Stimulated activated CD8-positive, alpha-beta memory T cell treated with anti-CD3 and anti-CD28 coated beads, Interleukin-15, amount 100 ng/mL, for 48 hours (primary cell): ENCODE results near the gene TSR3.
A peak's percentile ranks its signal among the peaks of the same experiment; 100 is the strongest.

Source experiments
- DNase-seq, 2 donors: peaks; one replicate each; pipeline ENCODE4 v3.0.0-alpha.2; 2020; ENCODE audit warnings: low read depth in 2 of 2

The TSR3 gene

GRCh38 chr16:1324286-1324826 lies 27.3 kb downstream of the TSR3 start:
- DNase-seq = no peak

GRCh38 chr16:1323296-1324239 lies 28.1 kb downstream of the TSR3 start:
- no peak for DNase-seq

- DNase-seq = no peak
Measured at GRCh38 chr16:1322407-1322806, 29.3 kb downstream of the TSR3 start.

- DNase-seq = no peak
Measured at GRCh38 chr16:1320658-1321240, 30.9 kb downstream of the TSR3 start.

GRCh38 chr16:1320097-1320496 lies 31.6 kb downstream of the TSR3 start:
- no peak for DNase-seq

- no peak for DNase-seq
Measured at GRCh38 chr16:1319041-1319440, 32.6 kb downstream of the TSR3 start.

- no peak for DNase-seq
Measured at GRCh38 chr16:1318268-1318545, 33.5 kb downstream of the TSR3 start.

- DNase-seq = no peak
Measured at GRCh38 chr16:1317479-1318267, 34.0 kb downstream of the TSR3 start.

- DNase-seq = no peak
Measured at GRCh38 chr16:1316033-1316405, 35.7 kb downstream of the TSR3 start.

- no peak for DNase-seq
Measured at GRCh38 chr16:1315081-1316032, 36.3 kb downstream of the TSR3 start.

- no peak for DNase-seq
Measured at GRCh38 chr16:1314399-1315068, 37.1 kb downstream of the TSR3 start.

GRCh38 chr16:1313721-1314369 lies 37.8 kb downstream of the TSR3 start:
- DNase-seq = no peak

- DNase-seq = no peak
Measured at GRCh38 chr16:1312903-1313302, 38.8 kb downstream of the TSR3 start.

- DNase-seq = no peak
Measured at GRCh38 chr16:1312467-1312816, 39.2 kb downstream of the TSR3 start.

GRCh38 chr16:1311738-1312466 lies 39.8 kb downstream of the TSR3 start:
- no peak for DNase-seq

- no peak for DNase-seq
Measured at GRCh38 chr16:1311212-1311737, 40.4 kb downstream of the TSR3 start.

- DNase-seq = no peak
Measured at GRCh38 chr16:1310832-1311200, 40.9 kb downstream of the TSR3 start.

- peak; percentile 46 to 57 for DNase-seq
Measured at GRCh38 chr16:1309888-1310831, 41.5 kb downstream of the TSR3 start.
